HAP-1 (cell line): ENCODE measurements around the gene RAB29.
"Not testable (repeated sequence)": the region's sequence is repeated elsewhere in the genome, so short reads cannot be mapped to it uniquely, and the experiment has no call there.

Experiments
- DNase-seq, 2 experiments: peaks; one replicate each; pipeline ENCODE4 v3.0.0-alpha.2; 2016 to 2020; ENCODE audit warnings: low spot score in 2 of 2
- H3K27me3 ChIP-seq: fragments of 250-450 bp; sonication (Bioruptor Pico); 2 replicates; pipeline ENCODE4 v1.5.1; 2020; ENCODE audit warnings: low read depth, mild to moderate bottlenecking, moderate library complexity
- H3K36me3 ChIP-seq: fragments of 250-450 bp; sonication (Bioruptor Pico); replicated peaks from 2 replicates; pipeline ENCODE4 v1.5.1; 2020; ENCODE audit warnings: mild to moderate bottlenecking
- H3K4me1 ChIP-seq: fragments of 250-450 bp; sonication (Bioruptor Pico); 2 replicates; pipeline ENCODE4 v1.5.1; 2020; ENCODE audit warnings: mild to moderate bottlenecking
- H3K4me3 ChIP-seq: fragments of 250-450 bp; sonication (Bioruptor Pico); 2 replicates; pipeline ENCODE4 v1.5.1; 2020; ENCODE audit warnings: mild to moderate bottlenecking, moderate library complexity
- H3K9me3 ChIP-seq: fragments of 250-450 bp; sonication (Bioruptor Pico); 2 replicates; pipeline ENCODE4 v1.5.1; 2020; ENCODE audit warnings: mild to moderate bottlenecking, moderate library complexity
- in situ Hi-C: fragments of 300-500 bp; cut with MboI; formaldehyde crosslinking; loops from 3 replicates; pipeline ENCODE4 v1.14.3; 2020; ENCODE audit warnings: low sequenced_read_pairs, inconsistent platforms, mixed read lengths

Gene RAB29

DNA sequence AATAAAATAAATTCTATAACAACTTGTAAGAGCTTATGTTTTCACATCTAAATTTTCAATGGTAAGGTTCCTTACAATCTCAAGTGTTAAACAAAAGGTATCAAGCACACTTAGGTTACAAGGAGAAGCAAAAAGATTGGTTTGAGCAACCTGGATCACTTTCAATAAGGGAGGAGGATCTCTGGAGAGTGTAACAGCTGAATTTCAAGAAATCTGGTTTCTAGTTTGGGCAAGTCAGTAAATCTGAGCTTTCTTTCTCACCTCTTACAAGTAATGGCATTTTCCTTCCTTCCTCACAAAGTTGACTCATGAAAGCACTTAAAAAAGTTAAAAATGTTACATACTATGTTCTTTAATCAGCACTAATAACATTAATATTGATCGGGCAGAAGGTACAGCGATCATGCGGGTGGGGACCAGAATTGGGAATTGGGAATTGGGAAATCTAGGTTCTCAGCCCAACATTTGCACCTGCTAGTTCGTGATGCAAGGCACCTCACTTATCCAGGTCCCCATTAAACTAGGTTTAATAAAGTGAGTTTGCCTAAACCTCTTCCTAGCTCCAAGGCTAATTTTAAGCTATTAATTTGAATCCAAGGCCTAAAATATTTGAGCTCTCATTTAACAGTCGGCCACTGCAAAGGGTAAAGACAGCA lies 28.4 kb downstream of the RAB29 start:
- Histone ChIP-seq H3K4me1 (peaks cover 47% of the 10 kb centered on the region), H3K9me3 (no peaks in the 10 kb centered on the region), H3K4me3 (peak overlapping the region; percentile 82), H3K36me3 (peaks cover 23% of the 10 kb centered on the region), H3K27me3 (no peaks in the 10 kb centered on the region)
- in situ Hi-C loops, result no loop called here
- peak in 1 of 2 experiments; percentile 30 for DNase-seq

DNA sequence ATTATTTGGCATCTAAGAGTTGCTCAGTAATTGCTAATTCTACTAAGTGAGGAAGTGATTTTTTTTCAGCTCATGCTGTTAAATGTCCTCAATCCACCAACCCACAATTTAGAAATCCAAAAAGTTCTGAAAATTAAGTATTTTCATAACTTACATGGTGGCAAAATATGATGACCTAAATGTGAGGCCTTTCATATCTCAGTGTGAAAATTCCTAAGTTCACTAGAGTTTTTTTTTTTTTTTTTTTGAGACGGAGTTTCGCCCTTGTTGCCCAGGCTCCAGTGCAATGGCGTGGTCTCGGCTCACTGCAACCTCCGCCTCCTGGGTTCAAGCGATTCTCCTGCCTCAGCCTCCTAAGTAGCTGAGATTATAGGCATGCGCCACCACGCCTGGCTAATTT lies 30.9 kb downstream of the RAB29 start:
- H3K4me1 ChIP-seq, result peaks cover 42% of the 10 kb centered on the region
- H3K36me3 ChIP-seq, result peaks cover 29% of the 10 kb centered on the region
- no peak for DNase-seq
- in situ Hi-C loops, result no loop called here
- H3K9me3 ChIP-seq, result no peaks in the 10 kb centered on the region
- no peak overlapping the region for H3K4me3 ChIP-seq
- H3K27me3 ChIP-seq, result no peaks in the 10 kb centered on the region

DNA sequence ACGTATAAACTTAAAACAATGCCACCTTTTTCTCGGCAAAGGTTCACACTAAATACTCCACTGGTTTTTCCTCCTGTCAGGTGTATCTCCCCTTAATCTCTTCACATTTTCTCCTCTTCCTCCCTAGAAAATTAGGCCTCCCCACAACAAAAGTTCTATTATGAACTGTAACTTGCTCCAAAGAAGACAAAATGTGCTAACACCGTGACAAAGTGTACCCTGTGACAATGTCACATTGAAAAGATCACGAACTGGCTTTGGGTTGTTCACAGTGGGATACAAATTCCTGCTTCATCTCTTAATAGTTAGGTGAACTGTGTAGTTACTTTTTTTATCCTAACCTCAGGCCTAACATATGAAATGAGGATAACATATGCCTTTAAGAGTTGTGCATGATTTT lies 31.3 kb downstream of the RAB29 start:
- no peak for DNase-seq
- in situ Hi-C loops, result no loop called here
- Histone ChIP-seq H3K9me3 (no peaks in the 10 kb centered on the region), H3K36me3 (peaks cover 27% of the 10 kb centered on the region), H3K4me1 (peaks cover 42% of the 10 kb centered on the region), H3K27me3 (no peaks in the 10 kb centered on the region), H3K4me3 (no peak overlapping the region)

DNA sequence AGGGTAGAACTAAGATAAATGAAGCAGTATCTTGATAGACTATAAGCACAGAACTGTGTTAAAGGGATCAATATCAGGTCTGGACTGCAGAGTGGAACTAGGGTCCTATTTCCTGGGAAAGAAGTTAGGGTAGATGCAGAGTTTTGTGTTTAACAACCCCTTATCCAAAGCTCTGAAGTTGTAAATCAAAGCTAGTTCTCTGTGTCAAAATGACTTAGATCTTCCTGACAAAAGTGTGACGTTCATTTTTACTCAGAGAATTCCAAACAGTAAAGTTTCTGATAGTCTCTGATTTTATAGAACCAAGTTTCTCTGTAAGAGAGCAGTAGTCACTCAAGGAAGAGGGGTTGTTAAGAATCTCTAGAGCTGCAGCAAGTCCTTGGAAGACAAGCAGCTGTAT lies 33.6 kb downstream of the RAB29 start:
- peaks cover 21% of the 10 kb centered on the region for H3K36me3 ChIP-seq
- no peak for DNase-seq

DNA sequence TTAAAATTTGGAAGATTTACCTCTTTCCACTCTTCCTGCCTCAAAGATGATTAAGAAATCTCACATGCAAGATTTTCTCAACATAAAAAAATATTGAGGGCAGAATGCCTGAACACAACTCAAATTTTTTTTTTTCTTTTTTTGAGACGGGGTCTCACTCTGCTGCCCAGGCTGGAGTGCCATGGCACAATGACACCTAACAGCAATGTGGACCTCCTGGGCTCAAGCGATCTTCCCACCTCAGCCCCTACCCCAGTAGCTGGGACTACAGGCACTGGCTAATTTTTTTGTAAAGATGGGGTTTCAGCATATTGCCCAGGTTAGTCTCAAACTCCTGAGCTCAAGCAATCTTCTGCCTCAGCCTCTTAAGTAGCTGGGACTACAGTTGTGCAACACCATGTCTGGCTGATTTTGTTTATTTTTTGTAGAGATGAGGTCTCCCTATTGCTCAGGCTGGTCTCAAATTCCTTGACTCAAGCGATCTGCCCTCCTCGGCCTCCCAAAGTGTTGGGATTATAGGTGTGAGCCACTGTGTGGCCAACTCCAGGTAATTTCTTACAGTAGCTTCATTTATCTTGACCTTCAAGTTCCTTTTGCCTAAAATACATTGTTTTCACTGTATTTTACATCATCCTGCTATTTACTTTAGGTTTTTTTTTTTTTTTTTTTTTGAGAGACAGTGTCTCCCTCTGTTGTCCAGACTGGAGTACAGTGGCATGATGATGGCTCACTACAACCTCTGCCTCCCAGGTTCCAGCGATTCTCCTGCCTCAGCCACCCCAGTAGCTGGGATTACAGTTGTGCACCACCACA lies 35.7 kb downstream of the RAB29 start:
- peaks cover 30% of the 10 kb centered on the region for H3K36me3 ChIP-seq
- in situ Hi-C loops, result no loop called here
- no peaks in the 10 kb centered on the region for H3K27me3 ChIP-seq

More for the DNA sequence above, 33.6 kb downstream of the RAB29 start:
- Histone ChIP-seq H3K4me1 (peaks cover 40% of the 10 kb centered on the region), H3K27me3 (no peaks in the 10 kb centered on the region), H3K4me3 (no peak overlapping the region), H3K9me3 (no peaks in the 10 kb centered on the region)
- in situ Hi-C loops, result no loop called here

DNA sequence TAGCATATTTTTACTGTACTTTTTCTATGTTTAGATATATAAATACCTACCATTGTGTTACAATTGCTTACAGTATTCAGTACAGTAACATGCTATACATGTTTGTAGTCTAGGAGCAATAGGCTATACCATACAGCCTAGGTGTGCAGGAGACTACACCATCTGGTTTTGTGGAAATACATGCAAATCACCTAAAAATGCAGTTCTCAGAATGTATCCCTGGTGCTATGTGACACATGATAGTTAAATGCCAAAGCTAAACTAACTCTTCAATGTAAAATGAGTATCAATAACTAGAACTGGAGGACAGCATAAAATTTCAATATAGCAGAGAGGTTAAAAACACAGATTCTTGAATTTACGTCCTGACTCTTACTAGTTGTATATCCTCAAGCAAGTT lies 40.1 kb downstream of the RAB29 start:
- in situ Hi-C loops, result no loop called here
- Histone ChIP-seq H3K36me3 (peaks cover 36% of the 10 kb centered on the region), H3K9me3 (no peaks in the 10 kb centered on the region), H3K4me1 (peaks cover 11% of the 10 kb centered on the region), H3K4me3 (no peak overlapping the region), H3K27me3 (no peaks in the 10 kb centered on the region)
- DNase-seq, result no peak

More for the DNA sequence above, 35.7 kb downstream of the RAB29 start:
- no peak for DNase-seq
- no peaks in the 10 kb centered on the region for H3K9me3 ChIP-seq
- peaks cover 21% of the 10 kb centered on the region for H3K4me1 ChIP-seq
- H3K4me3 ChIP-seq, result no peak overlapping the region

DNA sequence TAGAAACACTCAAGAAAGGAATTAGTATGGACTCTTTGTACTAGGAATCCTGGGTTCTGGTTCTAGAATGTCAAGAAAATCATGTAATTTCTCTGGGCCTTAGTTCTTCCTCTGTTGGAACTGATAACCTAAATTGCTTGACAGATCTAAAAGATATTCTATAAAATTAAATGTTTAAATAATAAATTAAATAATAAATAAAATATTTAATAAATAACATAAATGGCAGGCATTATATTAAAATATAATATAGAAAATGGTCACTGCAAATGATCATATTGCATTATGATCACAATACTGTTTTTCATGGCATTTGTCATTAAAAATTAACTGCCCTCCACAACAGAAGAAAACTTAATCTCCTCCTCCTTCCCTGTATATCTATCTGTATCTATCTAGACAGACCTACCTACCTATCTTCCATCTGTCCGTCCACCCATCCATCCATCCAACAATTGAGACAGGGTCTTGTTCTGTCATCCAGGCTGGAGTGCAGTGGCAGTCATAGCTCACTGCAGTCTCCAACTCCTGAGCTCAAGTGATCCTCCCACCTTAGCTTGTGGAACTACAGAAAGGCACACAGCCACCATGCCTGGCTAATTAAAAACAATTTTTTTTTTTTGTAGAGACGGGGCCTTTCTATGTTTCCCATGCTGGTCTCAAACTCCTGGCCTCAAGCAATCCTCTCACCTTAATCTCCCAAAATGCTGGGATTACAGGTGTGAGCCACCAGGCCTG lies 41.7 kb downstream of the RAB29 start:
- peaks cover 20% of the 10 kb centered on the region for H3K4me1 ChIP-seq
- in situ Hi-C loops, result no loop called here

DNA sequence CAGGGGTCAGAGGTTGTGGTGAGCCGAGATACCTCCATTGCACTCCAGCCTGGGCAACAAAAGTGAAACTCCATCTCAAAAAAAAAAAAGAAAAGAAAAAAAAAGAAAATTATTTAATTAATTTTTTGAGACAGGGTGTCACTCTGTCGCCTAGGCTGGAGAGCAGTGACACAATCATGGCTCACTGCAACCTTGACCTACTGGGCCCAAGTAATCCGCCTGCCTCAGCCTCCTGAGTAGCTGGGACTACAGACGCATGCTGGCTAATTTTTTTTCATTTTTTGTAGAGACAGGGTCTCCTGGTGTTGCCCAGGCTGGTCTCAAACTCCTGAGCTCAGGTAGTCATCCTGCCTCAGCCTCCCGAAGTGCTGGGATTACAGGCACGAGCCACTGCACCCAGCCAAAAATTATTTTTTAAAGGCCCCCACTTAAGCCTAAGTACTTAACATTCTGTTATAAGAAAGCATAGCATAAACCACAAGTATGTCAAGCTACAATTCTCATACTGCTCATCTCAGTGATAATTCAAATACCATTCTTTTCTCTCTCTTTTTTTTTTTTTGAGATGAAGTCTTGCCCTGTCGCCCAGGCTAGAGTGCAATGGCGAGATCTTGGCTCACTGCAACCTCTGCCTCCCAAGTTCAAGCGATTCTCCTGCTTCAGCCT lies 45.2 kb downstream of the RAB29 start:
- peaks cover 27% of the 10 kb centered on the region for H3K4me1 ChIP-seq
- in situ Hi-C loops, result no loop called here
- H3K27me3 ChIP-seq, result no peaks in the 10 kb centered on the region
- H3K4me3 ChIP-seq, result no peak overlapping the region
- H3K9me3 ChIP-seq, result no peaks in the 10 kb centered on the region
- no peak for DNase-seq
- peaks cover 49% of the 10 kb centered on the region for H3K36me3 ChIP-seq

More for the DNA sequence above, 41.7 kb downstream of the RAB29 start:
- Histone ChIP-seq H3K4me3 (no peak overlapping the region), H3K36me3 (peaks cover 41% of the 10 kb centered on the region), H3K9me3 (no peaks in the 10 kb centered on the region), H3K27me3 (no peaks in the 10 kb centered on the region)
- no peak for DNase-seq

DNA sequence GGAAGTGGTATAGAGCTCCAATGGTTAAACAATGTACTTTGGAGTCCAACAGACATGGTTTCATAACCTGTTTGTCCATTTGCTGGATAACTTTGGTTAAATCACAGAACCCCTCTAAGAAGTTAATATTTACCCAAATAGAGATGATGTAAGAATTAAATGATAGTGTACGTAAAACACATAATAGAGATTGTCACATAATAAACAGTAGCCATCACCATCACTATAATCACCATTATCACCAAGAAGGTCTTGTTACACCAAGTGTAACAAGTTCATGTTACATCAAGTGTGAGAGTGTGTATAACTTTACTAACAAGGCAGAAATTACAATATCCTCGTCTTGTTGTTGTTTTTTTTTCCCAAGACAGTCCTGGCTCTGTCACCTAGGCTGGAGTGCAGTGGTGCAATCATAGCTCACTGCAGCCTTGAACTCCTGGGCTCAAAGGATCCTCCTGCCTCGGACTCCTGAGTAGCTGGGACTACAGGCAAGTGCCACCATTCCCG lies 48.6 kb downstream of the RAB29 start:
- Histone ChIP-seq H3K36me3 (peaks cover 63% of the 10 kb centered on the region), H3K27me3 (no peaks in the 10 kb centered on the region), H3K4me3 (no peak overlapping the region), H3K4me1 (peaks cover 23% of the 10 kb centered on the region), H3K9me3 (no peaks in the 10 kb centered on the region)
- DNase-seq, result no peak
- in situ Hi-C loops, result no loop called here

DNA sequence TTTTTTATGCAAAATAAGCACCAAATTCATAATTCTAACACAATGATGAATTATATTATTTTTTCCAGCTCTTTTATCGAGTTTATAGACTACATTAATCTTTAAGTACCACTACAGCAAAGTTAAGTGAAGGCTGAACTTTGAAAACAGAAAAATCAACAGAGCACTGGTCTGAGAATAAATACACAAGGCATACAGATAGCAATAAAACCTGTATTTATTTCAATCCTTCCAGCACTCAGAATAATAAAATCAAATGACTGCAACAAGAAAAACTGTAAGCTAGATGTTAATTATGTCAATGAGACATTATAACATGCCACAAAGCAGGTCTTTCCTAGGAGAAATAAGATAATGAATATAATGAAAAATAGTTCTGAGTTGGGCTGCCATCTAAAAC lies 49.8 kb downstream of the RAB29 start:
- DNase-seq, result no peak
- no peaks in the 10 kb centered on the region for H3K27me3 ChIP-seq
- peaks cover 17% of the 10 kb centered on the region for H3K4me1 ChIP-seq
- no peaks in the 10 kb centered on the region for H3K9me3 ChIP-seq
- in situ Hi-C loops, result no loop called here
- peaks cover 67% of the 10 kb centered on the region for H3K36me3 ChIP-seq
- H3K4me3 ChIP-seq, result no peak overlapping the region

DNA sequence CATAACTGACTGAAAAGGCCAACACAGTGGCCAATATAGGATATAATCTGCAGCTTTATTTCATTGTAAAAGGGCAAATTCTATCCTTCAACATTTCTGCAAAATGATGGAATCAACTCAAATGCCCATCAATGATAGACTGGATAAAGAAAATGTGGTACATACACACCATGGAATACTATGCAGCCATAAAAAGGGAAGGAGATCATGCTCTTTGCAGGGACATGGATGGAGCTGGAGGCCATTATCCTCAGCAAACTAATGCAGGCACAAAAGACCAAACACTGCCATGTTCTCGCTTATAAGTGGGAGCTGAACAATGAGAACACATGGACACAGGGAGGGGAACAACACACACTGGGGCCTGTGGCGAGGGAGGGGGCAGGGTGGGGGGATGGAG lies 54.5 kb downstream of the RAB29 start:
- H3K27me3 ChIP-seq, H3K9me3 ChIP-seq, H3K4me3 ChIP-seq, DNase-seq, in situ Hi-C loops, H3K4me1 ChIP-seq: not testable (repeated sequence)
- peaks cover 83% of the 10 kb centered on the region for H3K36me3 ChIP-seq

DNA sequence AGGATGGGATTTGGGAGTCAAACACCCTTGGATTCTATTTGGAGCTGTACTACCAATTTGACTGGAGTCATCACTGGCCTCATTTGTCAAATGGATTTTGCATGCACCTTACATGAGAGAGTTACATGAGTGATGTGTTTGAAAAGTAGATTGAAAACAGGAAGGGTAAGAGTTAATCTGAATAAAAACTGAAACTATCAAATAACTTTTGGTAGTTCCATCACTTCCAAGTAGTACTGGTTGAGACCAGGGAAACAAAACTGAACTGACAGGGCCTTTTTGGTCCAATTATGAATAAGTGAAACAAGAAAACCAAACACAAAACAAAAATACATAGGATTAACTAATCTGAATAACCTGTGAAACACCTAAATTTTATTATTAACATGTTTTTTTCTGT lies 55.5 kb downstream of the RAB29 start:
- H3K4me3 ChIP-seq, result no peak overlapping the region
- H3K27me3 ChIP-seq, result no peaks in the 10 kb centered on the region
- peaks cover 90% of the 10 kb centered on the region for H3K36me3 ChIP-seq
- no peak for DNase-seq
- peaks cover 2% of the 10 kb centered on the region; the same call in 1 of the 2 replicates for H3K4me1 ChIP-seq
- no peaks in the 10 kb centered on the region for H3K9me3 ChIP-seq
- in situ Hi-C loops, result no loop called here

DNA sequence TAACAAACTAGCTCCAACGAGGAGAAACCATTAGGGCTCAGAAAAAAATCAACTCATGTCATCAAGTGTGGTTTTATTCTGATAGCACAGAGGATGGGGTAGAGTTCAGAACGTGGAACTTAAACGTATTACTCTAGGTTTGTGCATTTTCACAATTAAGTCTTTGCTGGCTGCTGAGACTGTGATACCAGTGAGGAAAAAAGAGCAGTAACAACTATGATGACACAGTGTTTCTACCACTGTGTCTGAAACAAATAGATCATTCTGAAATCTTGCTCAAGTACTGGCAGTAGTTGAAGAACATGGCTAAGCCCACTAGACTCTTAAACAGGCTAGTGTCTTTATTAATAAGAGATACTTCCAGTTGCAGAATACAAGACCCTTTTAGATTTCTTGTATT lies 56.3 kb downstream of the RAB29 start:
- Histone ChIP-seq H3K36me3 (peaks cover 93% of the 10 kb centered on the region), H3K27me3 (no peaks in the 10 kb centered on the region)

More for the DNA sequence above, 56.3 kb downstream of the RAB29 start:
- in situ Hi-C loops, result no loop called here
- H3K4me3 ChIP-seq, result no peak overlapping the region
- no peak for DNase-seq
- peaks cover 10% of the 10 kb centered on the region for H3K4me1 ChIP-seq
- H3K9me3 ChIP-seq, result no peaks in the 10 kb centered on the region
